ENCODE results near the gene TNRC6A. TPM values are rescaled to one million over a fixed set of nuclear protein-coding genes. Genes with fewer than 3 reads are reported as not detected.
A peak's percentile ranks its signal among the peaks of the same experiment; 100 is the strongest.
"Not testable (repeated sequence)": the region's sequence is repeated elsewhere in the genome, so short reads cannot be mapped to it uniquely, and the experiment has no call there.

TNRC6A gene
- total RNA-seq, 1 donor from 2014 or later = 68.0 TPM

DNA sequence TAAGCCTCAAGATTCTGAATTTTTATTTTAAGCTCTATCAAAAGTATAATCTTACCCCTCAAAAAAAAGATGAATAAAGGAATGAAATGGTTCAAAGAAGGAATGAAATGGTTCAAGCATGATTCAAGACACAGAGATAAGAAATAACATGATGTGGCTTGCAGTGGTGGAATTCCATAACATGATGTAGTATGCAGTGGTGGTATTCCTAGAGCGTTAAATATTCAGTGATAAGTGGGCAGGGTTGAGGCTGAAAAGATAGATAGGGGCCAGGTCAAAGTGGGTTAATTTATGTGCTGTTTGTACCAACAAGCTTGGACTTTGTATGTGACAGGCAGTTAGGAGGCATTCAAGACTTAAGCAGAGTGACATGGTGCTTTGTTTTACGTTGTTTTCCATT lies 29.6 kb downstream of the TNRC6A start:
- no peak for DNase-seq

DNA sequence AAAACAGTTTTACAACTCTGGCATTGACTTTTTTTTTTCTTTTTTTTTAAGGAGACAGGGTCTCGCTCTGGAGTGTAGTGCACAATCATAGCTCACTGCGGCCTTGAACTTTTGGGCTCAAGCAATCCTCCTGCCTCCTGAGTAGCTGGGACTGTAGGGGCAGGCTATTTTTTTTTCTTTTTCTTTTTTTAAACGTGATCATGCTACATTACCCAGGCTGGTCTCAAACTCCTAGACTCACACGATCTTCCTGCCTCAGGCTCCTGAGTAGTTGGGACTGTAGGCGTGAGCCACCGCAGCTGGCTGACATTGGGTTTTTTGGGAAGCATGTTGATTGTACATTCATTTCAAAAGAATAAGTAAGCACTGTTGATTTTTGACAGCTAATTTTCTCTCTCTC lies 32.1 kb downstream of the TNRC6A start:
- DNase-seq = no peak

- DNase-seq = no peak
Measured at GRCh38 chr16:24764916-24765315, 35.5 kb downstream of the TNRC6A start.

- no peak for DNase-seq
Measured at GRCh38 chr16:24766057-24766456, 36.6 kb downstream of the TNRC6A start.

- DNase-seq = no peak
Measured at GRCh38 chr16:24769806-24770205, 40.4 kb downstream of the TNRC6A start.

DNA sequence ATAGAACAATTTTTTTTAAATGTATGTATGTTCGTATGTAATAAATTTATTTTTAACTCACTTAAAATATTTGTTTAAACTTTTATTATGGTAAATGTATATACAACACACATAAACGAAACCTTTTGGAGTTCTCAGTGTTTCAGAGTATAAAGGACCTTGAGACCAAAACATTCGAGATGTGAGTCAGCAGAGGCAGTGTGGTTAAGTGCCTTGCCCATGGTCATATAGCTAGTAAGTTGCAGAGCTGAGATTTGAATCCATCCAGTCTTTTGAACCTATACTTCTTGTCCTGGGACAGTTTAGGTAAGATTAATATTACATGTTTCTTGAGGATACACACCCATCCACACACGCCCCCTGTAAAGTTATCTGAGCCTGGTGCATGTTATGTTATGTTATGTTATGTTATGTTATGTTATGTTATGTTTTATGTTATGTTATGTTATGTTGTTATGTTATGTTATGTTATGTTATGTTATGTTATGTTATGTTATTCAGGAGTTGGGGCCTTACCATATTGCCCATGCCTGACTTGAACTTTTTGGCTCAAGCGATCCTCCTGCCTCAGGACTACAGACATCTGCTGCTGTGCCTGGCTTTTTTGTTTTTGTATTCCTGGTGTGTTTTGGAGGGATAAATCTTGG lies 41.8 kb downstream of the TNRC6A start:
- DNase-seq = no peak

- no peak for DNase-seq
Measured at GRCh38 chr16:24771779-24772157, 42.3 kb downstream of the TNRC6A start.

DNA sequence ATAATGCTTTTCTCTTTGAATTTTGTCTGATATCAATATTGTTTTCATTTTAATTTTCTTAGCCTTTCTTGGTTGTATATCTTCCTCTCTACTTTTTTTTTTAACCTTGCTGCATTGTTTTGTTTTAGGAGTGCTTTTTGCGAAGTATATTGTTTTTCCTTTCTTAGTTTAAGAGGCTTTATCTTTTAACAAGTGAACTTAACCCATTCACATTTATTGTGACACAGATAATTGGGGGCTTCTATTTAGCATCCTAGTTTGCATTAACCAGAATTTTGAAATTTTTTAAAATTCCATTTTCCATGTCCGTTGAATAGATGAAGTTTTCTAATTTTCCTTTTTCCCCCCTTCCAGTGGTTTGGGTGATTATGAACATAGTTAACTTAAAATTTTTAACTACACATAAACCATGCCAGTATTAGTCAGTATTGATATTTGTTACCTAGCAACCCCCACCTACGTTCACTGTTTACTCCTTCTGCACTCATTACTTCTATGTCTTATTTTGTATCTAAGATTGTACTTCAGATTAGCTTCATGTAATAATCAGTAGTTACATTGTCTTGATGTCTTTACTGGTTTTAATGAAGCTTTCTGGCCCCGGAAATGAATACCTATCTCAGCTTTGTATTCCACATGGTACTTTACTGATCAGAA lies 44.4 kb downstream of the TNRC6A start:
- no peak for DNase-seq

- DNase-seq = no peak
Measured at GRCh38 chr16:24774510-24774909, 45.1 kb downstream of the TNRC6A start.

DNA sequence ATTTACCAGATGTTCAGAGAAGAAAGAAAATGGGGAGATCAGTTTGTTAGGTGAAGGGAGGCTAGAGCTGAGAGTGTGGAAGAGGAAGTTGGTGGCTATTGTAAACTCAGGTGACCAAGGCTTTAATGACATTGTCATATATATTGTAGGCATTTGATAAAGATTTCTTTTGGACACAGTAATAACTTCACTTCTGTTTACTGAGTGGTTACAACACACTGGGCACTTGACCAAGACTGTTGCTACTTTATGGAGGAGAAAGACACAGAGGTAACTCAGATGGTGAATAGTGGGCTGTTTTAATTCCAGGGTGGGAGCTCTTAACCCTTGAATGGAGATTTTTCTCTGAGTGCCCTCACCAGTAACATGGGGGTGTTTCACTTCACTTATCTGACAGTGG lies 46.0 kb downstream of the TNRC6A start:
- DNase-seq = no peak

- DNase-seq = peak; percentile 5
Measured at GRCh38 chr16:24776501-24777220, 47.2 kb downstream of the TNRC6A start.

GRCh38 chr16:24778671-24779070 lies 49.2 kb downstream of the TNRC6A start:
- no peak for DNase-seq

DNA sequence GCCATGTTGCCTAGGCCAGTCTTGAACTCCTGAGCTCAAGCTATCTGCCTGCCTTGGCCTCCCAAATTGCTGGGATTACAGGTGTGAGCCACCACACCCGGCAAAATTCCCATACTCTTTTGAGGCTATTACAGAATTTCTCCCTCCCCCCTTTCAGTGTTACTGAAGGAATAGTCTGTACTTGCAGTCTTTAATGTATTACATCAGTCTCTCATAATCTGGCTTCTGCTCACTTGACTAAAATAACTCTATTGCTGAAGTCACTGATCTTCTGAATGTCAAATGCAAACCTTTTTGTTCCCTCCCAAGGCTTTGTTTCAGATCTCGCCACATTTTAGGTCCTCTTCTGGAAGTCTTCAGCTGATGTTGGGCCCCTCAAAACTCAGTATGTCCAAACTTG lies 51.8 kb downstream of the TNRC6A start:
- DNase-seq = no peak

- no peak for DNase-seq
Measured at GRCh38 chr16:24784121-24784520, 54.7 kb downstream of the TNRC6A start.

GRCh38 chr16:24789881-24790280 lies 60.4 kb downstream of the TNRC6A start:
- no peak for DNase-seq

GRCh38 chr16:24800586-24800985 lies 71.1 kb downstream of the TNRC6A start:
- DNase-seq = no peak

- no peak for DNase-seq
Measured at GRCh38 chr16:24801761-24802302, 72.4 kb downstream of the TNRC6A start.

- DNase-seq = no peak
Measured at GRCh38 chr16:24805484-24805883, 76.0 kb downstream of the TNRC6A start.

GRCh38 chr16:24807301-24807700 lies 77.8 kb downstream of the TNRC6A start:
- no peak for DNase-seq

GRCh38 chr16:24810951-24811843 lies 81.7 kb downstream of the TNRC6A start:
- DNase-seq = no peak

DNA sequence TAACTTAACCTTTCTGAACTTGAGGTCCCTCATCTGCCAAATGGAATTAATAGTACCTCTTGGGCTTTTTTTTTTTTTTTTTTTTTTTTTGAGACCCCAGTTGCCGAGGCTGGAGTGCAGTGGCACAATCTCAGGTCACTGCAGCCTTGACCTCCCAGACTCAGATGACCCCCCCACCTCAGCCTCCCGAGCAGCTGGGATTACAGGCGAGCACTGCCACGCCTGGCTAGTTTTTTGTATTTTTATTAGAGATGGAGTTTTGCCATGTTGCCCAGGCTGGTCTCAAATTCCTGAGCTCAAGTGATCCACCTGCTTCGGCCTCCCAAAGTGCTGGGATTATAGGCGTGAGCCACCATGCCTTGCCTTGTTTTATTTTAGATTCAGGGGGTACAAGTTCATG lies 83.4 kb downstream of the TNRC6A start:
- DNase-seq = not testable (repeated sequence)

DNA sequence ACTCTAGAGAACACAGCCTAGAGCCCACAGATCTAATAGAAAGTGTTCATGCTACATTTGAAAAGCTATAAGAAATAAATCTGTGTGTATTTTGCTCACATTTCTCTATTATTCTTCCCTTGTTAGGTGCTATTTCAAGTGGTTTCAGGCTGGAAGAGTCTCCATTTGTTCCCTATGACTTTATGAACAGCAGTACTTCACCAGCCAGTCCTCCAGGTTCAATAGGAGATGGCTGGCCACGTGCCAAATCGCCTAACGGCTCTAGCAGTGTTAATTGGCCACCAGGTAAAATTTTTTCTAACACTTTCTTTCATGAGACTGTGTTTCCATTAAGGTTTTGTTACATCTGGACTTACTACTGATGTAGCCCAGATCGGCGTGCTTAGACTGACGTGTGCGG lies 85.6 kb downstream of the TNRC6A start:
- no peak for DNase-seq

Measured in occipital lobe (tissue), 2 donors.